Measurements from ENCODE around the gene ETHE1. TPM values are rescaled to one million over a fixed set of nuclear protein-coding genes. Genes with fewer than 3 reads are reported as not detected.

Gene ETHE1
- total and polyA plus RNA-seq, 2 of the 8 experiments (the other 6 are each of a cell fraction or from before 2014, with no cell fraction given) = 19.9 to 96.0 TPM

DNA sequence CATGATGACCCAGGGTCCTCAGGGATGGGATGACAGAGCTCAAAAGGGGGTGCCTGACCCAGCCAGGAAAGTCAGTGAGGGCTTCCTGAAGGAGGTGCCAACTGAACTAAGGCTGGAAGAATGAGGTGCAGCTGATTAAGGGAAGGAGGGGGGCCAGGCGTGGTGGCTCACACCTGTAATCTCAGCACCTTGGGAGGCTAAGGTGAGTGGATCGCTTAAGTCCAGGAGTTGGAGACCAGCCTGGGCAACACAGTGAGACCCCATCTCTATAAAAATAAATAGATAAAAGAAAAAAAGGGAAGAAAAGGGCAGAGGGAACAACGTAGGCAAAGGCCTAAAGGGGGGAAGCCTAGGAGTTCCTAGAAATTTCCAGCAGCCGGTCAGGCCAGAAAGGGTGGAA lies 52.5 kb downstream of the ETHE1 start:
- Histone ChIP-seq H3K4me1 (replicated peaks in 1 of 4; ENCODE audit: control insufficient read depth in 3 of 4, insufficient read depth in 4 of 4, low read length in 3 of 4) (peaks cover 0 to 2% (median 0%) of the 10 kb centered on the region in 4 experiments; a peak in 3 of 7 replicates), H3K14ac (ENCODE audit: insufficient read length) (no peak overlapping the region), H3K23me2 (ENCODE audit: low read depth, low read length) (0 out of 2 replicates have a peak, but pooled peaks cover 3% of the 10 kb centered on the region), H3K18ac (ENCODE audit: extremely low read depth, low read length) (no peak overlapping the region), H4K20me1 (replicated peaks in 1 of 2; ENCODE audit: control insufficient read depth in 1 of 2, insufficient read depth in 2 of 2, low read length in 2 of 2) (no peaks in the 10 kb centered on the region), H2BK5ac (ENCODE audit: low read depth, low read length) (no peak overlapping the region), H3K4me3 (ENCODE audit: extremely low read depth in 1 of 4, insufficient read depth in 2 of 4, low read depth in 3 of 4, low read length in 4 of 4) (peak overlapping the region in 3 of 4 experiments; percentile 30 to 55 (median 39); a peak in 4 of 8 replicates), H2AK5ac (ENCODE audit: low read depth, low read length) (no peak overlapping the region), H3K27ac (ENCODE audit: low read depth, low read length) (no peak overlapping the region), H3K36me3 (ENCODE audit: control insufficient read depth in 2 of 4, insufficient read depth in 4 of 4, low read length in 3 of 4) (no peaks in the 10 kb centered on the region), H3K56ac (replicated peaks; ENCODE audit: insufficient read length, low read depth, low read length) (no peak overlapping the region), H3K4me2 (ENCODE audit: insufficient read depth in 1 of 2, low read depth in 2 of 2, low read length in 2 of 2) (peak overlapping the region; percentile 71 to 74), H3K9ac (replicated peaks in 1 of 4; ENCODE audit: extremely low read depth in 1 of 4, low read depth in 3 of 4, low read length in 3 of 4) (peak overlapping the region in 2 of 4 experiments; percentile 26 to 58; a peak in 3 of 7 replicates), H3K4ac (replicated peaks; ENCODE audit: insufficient read length, low read depth, low read length) (peak overlapping the region; percentile 35), H3K23ac (ENCODE audit: insufficient read length) (no peak overlapping the region), H2BK20ac (ENCODE audit: low read length) (no peak overlapping the region), H4K91ac (replicated peaks; ENCODE audit: insufficient read length, low read length) (no peak overlapping the region), H2BK15ac (ENCODE audit: low read length) (no peak overlapping the region), H3K9me3 (ENCODE audit: insufficient read depth in 2 of 2, low read depth in 1 of 2, low read length in 1 of 2) (no peaks in the 10 kb centered on the region), H3K27me3 (replicated peaks in 1 of 4; ENCODE audit: control insufficient read depth in 3 of 4, extremely low read depth in 1 of 4, insufficient read depth in 3 of 4, low read length in 3 of 4) (no peaks in the 10 kb centered on the region; a peak in 3 of 7 replicates), H4K5ac (ENCODE audit: insufficient read length, low read depth, low read length) (no peak overlapping the region), H4K8ac (ENCODE audit: extremely low read depth, insufficient read depth, low read length) (no peak overlapping the region), H2AFZ (ENCODE audit: low read length) (no peak overlapping the region), H3K79me1 (ENCODE audit: low read depth, low read length) (no peaks in the 10 kb centered on the region), H3K79me2 (ENCODE audit: control insufficient read depth in 1 of 2, insufficient read depth in 2 of 2, low read length in 2 of 2) (no peaks in the 10 kb centered on the region), H2BK12ac (ENCODE audit: low read depth, low read length) (no peak overlapping the region), H2BK120ac (replicated peaks; ENCODE audit: low read depth, low read length) (no peak overlapping the region)
- DNase-seq (ENCODE audit: low read depth in 1 of 2, low spot score in 2 of 2) (no peak), FAIRE-seq (no peak)
- POLR2A ChIA-PET (ENCODE audit: partially characterized antibody) = interaction anchor here (0.9 to 3.1 kb wide), 6 partner anchors 10 to 1614 kb away, joined by 3 to 23 read pairs (median 3); partner anchors contain the start of gene LYPD3
- WGBS, 2 experiments (ENCODE audit: extremely low coverage in 1 of 2, insufficient coverage in 1 of 2, insufficient read length in 1 of 2, insufficient replicate concordance in 2 of 2, low coverage in 1 of 2, low lambda C conversion rate in 2 of 2, missing lambda C conversion rate in 1 of 2) = 70% methylated on average over 4 of the region's 4 CpGs; no CpG with 5 or more reads in 1 of the 2 experiments
- TF ChIP-seq SIRT6 (IDR thresholded peaks at IDR 0.05; ENCODE audit: low read length) (no peak), POLR2A (IDR thresholded peaks at IDR 0.05; ENCODE audit: control extremely low read depth in 1 of 2, low read depth in 2 of 2, low read length in 2 of 2) (peak in 1 of 2 experiments; percentile 9; a peak in 1 of 3 replicates)
- CTCF ChIA-PET (ENCODE audit: partially characterized antibody) = interaction anchor here (0.6 to 1.8 kb wide), 6 partner anchors 8 to 194 kb away, joined by 3 to 7 read pairs (median 4); no protein-coding TSS in a partner anchor

Data from H1 (cell line).